GM18951 (cell line): ENCODE results near the gene AKR1C2.
"Not testable (repeated sequence)": the region's sequence is repeated elsewhere in the genome, so short reads cannot be mapped to it uniquely, and the experiment has no call there.

ENCODE experiments used
- POLR2A ChIP-seq: IDR thresholded peaks from 4 replicates; pipeline ENCODE4 v1.6.1; 2011; ENCODE audit warnings: mild to moderate bottlenecking; ENCODE audit not compliant: insufficient read length, insufficient read depth; ENCODE audit errors: extremely low read depth
- in situ Hi-C: fragments of 300-500 bp; cut with MboI; formaldehyde crosslinking; loops from one replicate; pipeline ENCODE4 v1.12.0; 2022; ENCODE audit warnings: low sequenced_read_pairs, mixed read lengths, inconsistent platforms; ENCODE audit not compliant: unreplicated experiment

Gene AKR1C2

DNA sequence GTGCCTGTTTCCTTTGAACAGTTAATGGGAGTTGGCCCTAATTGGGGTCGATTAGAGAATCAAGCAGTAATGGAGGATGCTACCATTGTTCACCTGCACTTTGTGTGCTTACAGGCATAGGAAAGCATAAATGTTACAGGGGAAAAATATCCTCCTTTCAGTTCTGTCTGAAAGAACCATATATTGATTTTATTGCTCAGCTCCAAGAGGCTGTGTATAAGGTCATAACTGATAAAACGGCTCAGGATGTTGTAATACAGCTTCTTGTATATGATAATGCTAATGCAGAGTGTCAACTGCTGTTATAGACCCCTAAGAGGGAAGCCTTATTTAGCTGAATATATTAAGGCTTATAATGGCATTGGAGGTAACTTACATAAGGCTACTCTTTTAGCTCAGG is 32.9 kb upstream of the AKR1C2 start:
- in situ Hi-C loops, result no loop called here
- no peak for TF ChIP-seq POLR2A

DNA sequence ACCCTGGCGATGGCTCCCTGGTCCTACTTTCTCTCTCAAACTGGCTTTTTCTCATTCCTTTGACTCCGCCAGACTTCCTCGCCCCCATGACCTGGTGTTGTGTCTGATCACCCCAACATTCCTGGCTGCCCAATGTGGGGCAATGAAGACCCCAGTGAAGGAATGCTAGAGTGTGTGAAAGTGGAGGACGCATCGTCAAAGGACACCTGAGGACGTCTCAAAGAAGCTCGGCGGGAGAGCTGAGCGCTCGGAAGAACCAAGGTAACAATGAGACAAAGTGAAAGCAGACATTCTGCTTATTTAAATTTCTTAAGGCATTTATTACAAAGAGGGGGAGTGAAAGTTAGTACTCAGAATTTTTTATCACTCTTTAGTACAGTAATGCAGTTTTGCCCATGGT is 31.7 kb upstream of the AKR1C2 start:
- in situ Hi-C loops, result no loop called here
- TF ChIP-seq POLR2A, result no peak

DNA sequence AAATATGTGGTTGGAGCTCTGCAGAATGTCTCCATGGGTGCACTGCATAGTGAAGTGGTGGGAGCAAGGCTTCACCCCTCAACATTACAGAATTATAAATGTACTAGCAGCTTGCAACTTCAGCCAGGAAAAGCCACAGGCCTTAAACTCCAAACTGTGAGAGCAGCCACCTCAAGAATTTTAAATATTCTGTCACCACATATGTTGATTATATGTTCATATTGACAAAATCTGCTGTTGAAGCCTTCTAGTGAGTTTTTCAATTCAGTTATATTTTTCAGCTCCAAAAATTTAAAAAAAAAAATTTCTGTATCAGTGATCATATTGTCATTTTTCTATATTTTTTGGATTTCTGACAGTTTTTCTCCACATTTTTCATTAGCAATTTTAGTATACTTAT is 30.9 kb upstream of the AKR1C2 start:
- in situ Hi-C loops, result no loop called here
- TF ChIP-seq POLR2A, result no peak

GRCh38 chr10:5033061-5033778 is 29.6 kb upstream of the AKR1C2 start:
- in situ Hi-C loops, result no loop called here
- no peak for TF ChIP-seq POLR2A

DNA sequence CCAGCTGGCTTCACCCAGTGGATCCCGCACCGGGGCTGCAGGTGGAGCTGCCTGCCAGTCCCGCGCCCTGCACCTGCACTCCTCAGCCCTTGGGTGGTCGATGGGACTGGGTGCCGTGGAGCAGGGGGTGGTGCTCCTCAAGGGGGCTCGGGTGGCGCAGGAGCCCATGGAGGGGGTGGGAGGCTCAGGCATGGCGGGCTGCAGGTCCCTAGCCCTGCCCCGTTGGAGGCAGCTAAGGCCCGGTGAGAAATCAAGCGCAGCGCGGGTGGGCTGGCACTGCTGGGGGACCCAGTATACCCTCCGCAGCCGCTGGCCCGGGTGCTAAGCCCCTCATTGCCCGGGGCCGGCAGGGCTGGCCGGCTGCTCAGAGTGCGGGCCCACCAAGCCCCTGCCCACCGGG is 28.8 kb upstream of the AKR1C2 start:
- in situ Hi-C loops, result not testable (repeated sequence)

- in situ Hi-C loops, result not testable (repeated sequence)
These were observed 27.9 kb upstream of the AKR1C2 start for GRCh38 chr10:5031588-5031987.

DNA sequence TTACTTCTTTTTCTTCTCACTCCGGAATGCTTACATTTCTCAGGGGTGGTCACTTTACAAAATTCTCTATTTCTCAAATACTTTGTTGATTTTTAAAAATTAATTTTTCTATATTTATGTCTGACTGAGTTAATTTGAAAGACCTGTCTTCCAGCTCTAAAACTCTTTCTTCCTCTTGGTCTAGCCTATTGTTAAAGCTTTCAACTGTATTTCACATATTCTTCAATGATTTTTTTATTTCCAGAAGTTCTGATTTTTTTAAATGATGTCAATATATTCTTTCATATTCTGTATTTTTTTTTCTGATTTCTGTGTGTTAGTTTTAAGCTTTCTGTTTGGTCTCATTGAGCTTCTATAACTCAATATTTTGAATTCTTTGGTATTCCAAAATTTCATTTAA is 27.3 kb upstream of the AKR1C2 start:
- in situ Hi-C loops, result no loop called here
- TF ChIP-seq POLR2A, result no peak

GRCh38 chr10:5025461-5025881 is 21.8 kb upstream of the AKR1C2 start:
- in situ Hi-C loops, result not testable (repeated sequence)

DNA sequence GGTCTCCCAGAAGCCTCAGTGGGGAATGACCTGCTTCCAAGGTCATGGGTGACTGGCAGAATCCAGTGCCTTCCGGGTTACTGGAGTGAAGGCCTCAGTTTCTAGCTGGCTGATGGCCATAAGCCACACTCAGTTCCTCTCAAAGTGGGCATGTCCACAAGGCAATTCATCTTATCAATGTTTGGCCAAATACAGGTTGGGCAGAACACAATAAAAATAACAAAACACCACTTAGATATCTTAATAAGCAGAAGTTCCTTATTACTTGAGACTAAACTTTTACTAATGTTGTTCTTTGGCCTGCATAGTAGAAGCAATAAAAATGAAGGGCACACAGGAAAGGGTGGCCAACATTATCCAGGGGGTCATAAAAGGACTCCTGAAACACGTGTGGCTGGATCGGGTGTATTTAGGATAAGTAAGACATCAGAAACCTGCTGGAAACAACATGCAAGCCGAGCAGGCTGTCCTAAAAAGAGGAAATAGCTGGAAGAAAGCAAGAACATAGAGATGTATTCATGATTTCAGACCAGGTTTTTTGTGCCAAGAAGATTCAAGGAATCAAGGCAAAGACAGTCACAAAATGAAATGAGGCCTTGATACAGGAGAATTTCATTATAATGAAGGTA is 19.6 kb upstream of the AKR1C2 start:
- in situ Hi-C loops, result no loop called here
- no peak for TF ChIP-seq POLR2A

DNA sequence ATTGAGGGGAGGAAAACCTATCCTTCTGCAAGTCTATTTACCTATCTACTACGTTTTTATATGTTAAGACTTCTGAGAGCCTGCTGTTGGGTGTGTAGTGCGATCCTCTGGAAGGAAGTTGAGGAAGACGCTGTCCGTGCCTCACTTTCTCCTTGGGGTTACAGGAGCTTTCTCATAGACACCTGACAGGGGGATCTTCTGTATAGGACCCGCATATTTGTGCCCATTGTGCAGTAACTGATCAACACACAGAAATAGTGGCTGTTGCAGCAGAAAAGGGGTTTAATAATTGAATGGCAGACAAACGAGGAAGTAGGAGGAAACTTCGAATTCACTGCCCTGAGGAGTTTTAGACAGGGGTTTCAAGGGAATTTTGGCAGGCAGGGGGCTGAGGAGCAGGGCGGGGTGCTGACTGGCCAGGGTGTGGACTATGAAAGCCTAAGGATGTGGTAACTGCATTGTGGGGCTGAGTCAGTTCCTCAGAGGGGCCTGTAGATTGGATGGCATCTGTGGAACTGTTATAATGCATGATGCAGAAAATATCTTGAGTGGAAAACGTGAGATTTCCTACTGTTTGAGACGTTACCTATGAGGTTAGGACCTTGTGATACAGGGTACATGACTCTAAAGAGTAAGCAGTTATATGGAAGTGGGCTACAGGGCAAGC is 18.1 kb upstream of the AKR1C2 start:
- in situ Hi-C loops, result not testable (repeated sequence)

DNA sequence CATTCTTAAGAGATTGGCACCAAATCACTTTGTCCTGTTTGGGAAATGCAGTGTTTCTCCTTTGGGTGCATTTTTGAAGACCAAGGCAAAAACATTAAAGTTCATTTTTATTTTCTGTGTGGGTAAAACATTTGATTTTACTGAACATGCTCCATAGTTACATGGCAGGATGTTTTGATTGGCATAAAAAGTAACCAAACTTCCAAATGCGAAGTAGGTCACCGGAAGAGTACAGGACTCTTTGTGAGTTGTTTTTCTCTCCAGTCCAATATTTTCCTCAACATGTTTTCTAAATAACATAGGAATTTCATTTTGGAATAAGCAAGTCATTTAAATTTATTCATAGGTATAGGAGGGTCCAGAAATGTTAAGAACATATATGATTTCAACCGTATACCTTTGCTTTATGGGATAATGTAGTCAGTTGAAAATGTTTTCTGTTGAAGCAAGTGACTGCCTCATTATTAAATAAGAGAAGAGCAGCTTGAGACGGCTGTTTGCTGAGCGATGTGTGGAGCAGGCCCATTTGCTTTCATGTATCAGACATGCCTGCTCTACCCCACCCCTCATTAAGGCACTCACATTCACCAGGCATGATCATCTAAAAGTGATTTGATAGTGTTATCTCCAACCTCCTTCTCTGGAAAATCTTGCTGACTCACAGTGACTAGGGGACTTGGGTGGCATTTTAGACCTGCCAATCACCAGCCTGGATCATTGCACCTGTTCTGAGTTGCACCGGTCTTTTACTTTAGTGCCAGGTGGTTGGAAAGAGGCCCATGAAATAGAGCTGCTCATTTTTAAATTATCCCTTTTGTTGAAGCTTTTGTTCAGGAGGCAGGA is 16.3 kb upstream of the AKR1C2 start:
- in situ Hi-C loops, result not testable (repeated sequence)

DNA sequence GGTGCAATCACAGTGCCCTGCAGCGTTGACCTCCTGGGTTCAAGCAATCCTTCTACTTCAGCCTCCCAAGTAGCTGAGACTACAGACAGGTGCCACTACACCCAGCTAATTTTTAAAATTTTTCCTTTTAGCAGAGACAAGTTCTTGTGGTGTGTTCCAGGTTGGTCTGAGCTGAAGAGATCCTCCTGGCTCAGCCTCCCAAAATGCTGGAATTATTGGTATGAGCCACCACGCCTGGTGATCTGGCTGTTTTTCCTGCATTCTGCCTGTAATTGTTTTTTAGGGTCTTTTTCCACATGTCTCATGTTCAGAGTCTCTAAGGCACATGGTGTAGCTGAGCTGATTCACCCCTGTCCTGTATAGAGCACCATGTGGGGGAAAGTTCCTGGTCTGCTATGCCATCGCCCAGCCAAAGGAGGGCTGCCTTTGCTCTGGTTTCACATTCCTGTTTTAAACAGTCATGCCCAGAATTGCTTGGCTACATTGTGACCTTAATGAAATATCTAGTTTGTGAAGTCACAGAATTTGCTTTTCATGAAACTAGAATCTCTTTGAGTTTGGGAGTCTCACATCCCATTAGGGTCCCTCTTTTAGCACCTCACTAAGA is 15.1 kb upstream of the AKR1C2 start:
- in situ Hi-C loops, result not testable (repeated sequence)

DNA sequence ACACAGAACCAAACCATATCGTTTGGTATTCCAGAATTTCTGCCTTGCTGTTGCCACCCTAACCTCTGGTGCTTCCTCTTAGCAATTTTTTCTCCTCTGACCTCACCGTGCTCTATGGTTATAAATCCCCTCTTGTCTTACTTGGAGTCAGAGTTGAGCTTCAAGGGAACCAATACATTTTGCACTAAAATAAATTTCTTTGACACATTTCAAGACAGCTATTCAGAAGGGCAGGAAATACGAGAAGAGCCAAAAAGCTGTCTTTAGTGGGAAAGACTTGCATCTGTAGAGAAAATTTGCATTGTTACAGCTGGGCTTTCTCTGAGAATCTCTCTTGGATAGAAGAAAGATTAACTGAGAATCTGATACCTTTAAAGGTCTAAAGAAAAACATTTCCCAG is 14.5 kb upstream of the AKR1C2 start:
- no peak for TF ChIP-seq POLR2A
- in situ Hi-C loops, result no loop called here
